HG03064 (cell line): ENCODE results near the gene UCP1.
A peak's percentile ranks its signal among the peaks of the same experiment; 100 is the strongest.
"Not testable (repeated sequence)": the region's sequence is repeated elsewhere in the genome, so short reads cannot be mapped to it uniquely, and the experiment has no call there.

Experiments used
- ATAC-seq: cut with Tn5 transposase; IDR thresholded peaks from one replicate; pipeline ENCODE4 v1.9.1; 2021; ENCODE audit warnings: low read depth; ENCODE audit not compliant: unreplicated experiment

Gene UCP1

GRCh38 chr4:140556372-140557085 lies 12.2 kb downstream of the UCP1 start:
- ATAC-seq, result peak; percentile 100

GRCh38 chr4:140533951-140534480 lies 34.7 kb downstream of the UCP1 start:
- no peak for ATAC-seq

GRCh38 chr4:140529434-140529833 lies 39.3 kb downstream of the UCP1 start:
- ATAC-seq, result no peak

GRCh38 chr4:140523857-140524742 lies 44.7 kb downstream of the UCP1 start, which contains the start of gene ELMOD2:
Gene ELMOD2 (plus strand): TSS chr4:140524168. CDS start chr4:140525429, 1,261 bp downstream.
- ATAC-seq, result peak; percentile 100

- peak; percentile 2 for ATAC-seq
Observed at GRCh38 chr4:140523370-140523856, 45.3 kb downstream of the UCP1 start.

GRCh38 chr4:140515423-140515822 lies 53.3 kb downstream of the UCP1 start:
- ATAC-seq, result no peak

- ATAC-seq, result not testable (repeated sequence)
Observed at GRCh38 chr4:140513765-140514164, 55.0 kb downstream of the UCP1 start.
